ENCODE data around the gene F2.

GRCh38 chr11:46762248-46762647 is 43.2 kb downstream of the F2 start:
- TF ChIP-seq POLR2A (IDR thresholded peaks at IDR 0.05; ENCODE audit: low read depth, low read length): no peak
- TF ChIP-seq PAX5 (IDR thresholded peaks at IDR 0.05; ENCODE audit: insufficient read depth, low read length, severe bottlenecking): no peak
- TF ChIP-seq POLR2AphosphoS5 (IDR thresholded peaks at IDR 0.05; ENCODE audit: low read depth, low read length): no peak
